Thoracic aorta (tissue), 2 donors: Measurements from ENCODE around the gene TMEM39B. TPM values are rescaled to one million over a fixed set of nuclear protein-coding genes. Genes with fewer than 3 reads are reported as not detected.

Experiments used
- ATAC-seq: fragments of 150-250 bp; one replicate; pipeline ENCODE4 v1.8.0; 2017; ENCODE audit warnings: low read depth; ENCODE audit not compliant: insufficient number of reproducible peaks, low FRiP score
- DNase-seq: peaks from one replicate; pipeline ENCODE4 v3.0.0-alpha.2; 2020; ENCODE audit warnings: low spot score
- H3K27ac ChIP-seq, 2 donors: fragments of 200-600 bp; sonication (generic); 1 replicate in 1 of 2; 2 replicates in 1 of 2; pipeline ENCODE4 v1.5.1; 2016; ENCODE audit warnings: mild to moderate bottlenecking in 2 of 2, moderate library complexity in 2 of 2
- H3K27me3 ChIP-seq: fragments of 200-600 bp; sonication (generic); replicated peaks from 2 replicates; pipeline ENCODE4 v1.6.0; 2016; ENCODE audit warnings: mild to moderate bottlenecking; ENCODE audit not compliant: insufficient read depth
- H3K36me3 ChIP-seq: fragments of 200-600 bp; sonication (generic); one replicate; pipeline ENCODE4 v1.5.1; 2016
- H3K4me1 ChIP-seq, 2 donors: fragments of 200-600 bp; sonication (generic); 1 replicate in 1 of 2; 2 replicates in 1 of 2; pipeline versions ENCODE4 v1.5.1 to v1.6.0; 2016; ENCODE audit warnings: low read depth in 2 of 2, mild to moderate bottlenecking in 1 of 2; ENCODE audit not compliant: control insufficient read depth in 1 of 2
- H3K4me3 ChIP-seq: fragments of 200-600 bp; sonication (generic); 2 replicates; pipeline ENCODE4 v1.5.1; 2016; ENCODE audit warnings: mild to moderate bottlenecking
- H3K9me3 ChIP-seq: fragments of 200-600 bp; sonication (generic); 2 replicates; pipeline ENCODE4 v1.5.1; 2016
- CTCF ChIP-seq: fragments of 200-600 bp; sonication (generic); IDR thresholded peaks from one replicate; pipeline ENCODE4 v1.5.1; 2019; ENCODE audit warnings: antibody characterized with exemption
- total RNA-seq, 2 donors: library from RNA; depleted of rRNA; stranded (reverse); fragments of >200 nt; gene quantifications; one replicate each; pipeline versions ENCODE4 v1.1.0 to v1.2.3, GENCODE V29; 2016

TMEM39B gene
- total RNA-seq, 2 donors from 2014 or later = 5.1 to 5.8 TPM

DNA sequence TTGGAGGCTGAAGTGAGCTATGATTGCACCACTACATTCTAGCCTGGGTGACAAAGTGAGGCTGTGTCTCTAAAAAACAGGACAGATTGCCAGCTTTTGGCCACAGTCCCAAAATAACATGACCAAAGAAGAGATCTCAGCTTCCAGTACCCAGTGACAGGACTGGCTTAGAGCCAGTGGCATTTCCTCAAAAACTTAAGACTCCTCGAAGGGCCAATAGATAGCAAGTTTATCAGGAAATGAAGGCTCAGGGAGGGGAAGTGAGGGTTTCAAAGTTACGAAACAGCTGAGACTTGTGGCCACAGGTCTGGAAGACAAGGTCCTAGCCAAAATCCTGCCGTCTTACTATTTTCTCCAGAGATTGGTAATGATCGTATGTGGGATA lies 6.3 kb upstream of the TMEM39B start:
- DNase-seq (peak; percentile 88), ATAC-seq (peak; percentile 31)
- Histone ChIP-seq H3K27ac (peak overlapping the region; percentile 25 to 68), H3K27me3 (no peaks in the 10 kb centered on the region), H3K4me3 (peak overlapping the region; percentile 26), H3K36me3 (no peaks in the 10 kb centered on the region), H3K9me3 (no peaks in the 10 kb centered on the region), H3K4me1 (peaks cover 24 to 56% of the 10 kb centered on the region in 2 donors)
- no peak for TF ChIP-seq CTCF

- H3K27ac ChIP-seq = no peak overlapping the region
- ATAC-seq (no peak), DNase-seq (no peak)
- H3K9me3 ChIP-seq = no peaks in the 10 kb centered on the region
- H3K4me3 ChIP-seq = no peak overlapping the region
- no peaks in the 10 kb centered on the region for H3K27me3 ChIP-seq
- H3K4me1 ChIP-seq = peaks cover 28 to 54% of the 10 kb centered on the region in 2 donors
- no peaks in the 10 kb centered on the region for H3K36me3 ChIP-seq
- no peak for TF ChIP-seq CTCF
These were observed 3.7 kb upstream of the TMEM39B start for GRCh38 chr1:32068957-32069588.

DNA sequence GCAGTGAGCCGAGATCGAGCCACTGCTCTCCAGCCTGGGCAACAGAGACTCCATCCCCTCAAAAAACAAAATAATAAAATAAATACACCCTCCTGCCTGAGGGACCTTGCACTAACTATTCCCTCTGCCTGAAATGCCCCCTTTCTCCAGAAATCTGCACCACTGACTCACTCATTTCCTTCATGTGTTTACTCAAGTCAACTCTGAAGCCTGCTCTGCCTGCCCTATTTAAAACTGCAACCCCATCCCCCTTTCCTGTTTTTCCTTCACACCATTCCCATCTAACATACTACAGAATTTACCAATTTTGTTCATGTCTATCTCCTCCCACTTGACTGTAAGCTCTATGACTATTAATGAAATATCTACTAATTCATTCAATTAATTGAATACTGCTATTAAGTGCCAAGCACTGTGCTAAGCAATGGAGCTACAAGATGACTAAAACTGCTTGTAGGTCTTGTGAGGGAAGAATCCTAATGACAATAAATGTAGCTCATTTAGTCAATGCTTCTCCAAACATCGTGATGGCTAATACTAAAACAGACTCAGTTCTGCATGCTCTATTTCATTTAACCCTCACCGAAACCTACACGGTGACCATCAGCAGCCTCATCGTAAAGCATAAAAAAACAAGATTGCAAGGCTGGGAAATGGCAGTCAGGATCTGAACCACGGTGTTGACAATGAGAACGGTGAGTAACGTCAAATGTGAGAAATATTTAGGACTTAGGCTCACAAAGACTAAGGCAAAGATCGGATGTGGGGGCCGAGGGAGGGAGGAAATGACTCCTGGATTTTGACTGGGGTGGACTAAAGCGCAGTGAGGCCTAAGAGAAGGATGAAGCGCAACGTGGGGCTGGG lies 749 bp upstream of the TMEM39B start:
- TF ChIP-seq CTCF = no peak
- no peak for ATAC-seq
- peak overlapping the region; percentile 81 to 94 for H3K27ac ChIP-seq

GRCh38 chr1:32073299-32074229 lies 825 bp downstream of the TMEM39B start:
- Histone ChIP-seq H3K4me1 (peaks cover 15 to 30% of the 10 kb centered on the region in 2 donors), H3K27ac (peak overlapping the region; percentile 81 to 94), H3K36me3 (peaks cover 21% of the 10 kb centered on the region), H3K9me3 (no peaks in the 10 kb centered on the region), H3K4me3 (peak overlapping the region; percentile 85), H3K27me3 (no peaks in the 10 kb centered on the region)
- DNase-seq (no peak), ATAC-seq (peak; percentile 17)
- no peak for TF ChIP-seq CTCF

More for the DNA sequence above, 749 bp upstream of the TMEM39B start:
- Histone ChIP-seq H3K4me3 (peak overlapping the region; percentile 85), H3K4me1 (peaks cover 19 to 44% of the 10 kb centered on the region in 2 donors), H3K27me3 (no peaks in the 10 kb centered on the region), H3K36me3 (peaks cover 9% of the 10 kb centered on the region), H3K9me3 (no peaks in the 10 kb centered on the region)
- DNase-seq = no peak
